Measurements from ENCODE around the gene CCNG2. TPM values are rescaled to one million over a fixed set of nuclear protein-coding genes. Genes with fewer than 3 reads are reported as not detected.

CCNG2 gene
- total RNA-seq, 4 donors from 2014 or later = 31.7 to 75.1 (median 40.0) TPM

DNA sequence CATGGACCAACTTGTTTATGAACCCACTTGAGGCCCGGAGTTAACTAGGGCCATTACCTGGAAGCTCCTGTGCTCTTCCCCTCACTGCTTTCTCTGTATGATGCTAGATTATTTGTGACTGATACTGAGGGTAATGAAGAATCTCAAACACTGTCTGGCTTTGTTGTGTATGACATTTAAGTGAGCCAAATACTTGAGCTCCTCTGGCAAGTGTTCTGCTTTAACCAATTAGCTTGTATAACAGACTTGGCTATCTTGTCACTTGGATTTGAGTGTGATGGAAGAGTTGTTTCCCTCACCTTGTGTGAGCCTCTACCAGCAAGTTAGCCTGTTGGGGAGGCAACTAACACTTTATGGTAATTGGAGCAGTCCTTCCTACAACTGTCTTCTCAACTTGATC, 42.7 kb downstream of the CCNG2 start:
- 78 to 83% methylated on average over 1 of the region's 1 CpG for WGBS, 2 donors
- intact Hi-C loops (cut with DNase I; ENCODE audit: low total_unique reads) = loop anchor here (5.0 to 10.0 kb wide), 2 partner anchors 105 to 687 kb away; no protein-coding TSS in a partner anchor
- TF ChIP-seq POLR2A (IDR thresholded peaks at IDR 0.05) = no peak
- TF ChIP-seq, protein P1, sequence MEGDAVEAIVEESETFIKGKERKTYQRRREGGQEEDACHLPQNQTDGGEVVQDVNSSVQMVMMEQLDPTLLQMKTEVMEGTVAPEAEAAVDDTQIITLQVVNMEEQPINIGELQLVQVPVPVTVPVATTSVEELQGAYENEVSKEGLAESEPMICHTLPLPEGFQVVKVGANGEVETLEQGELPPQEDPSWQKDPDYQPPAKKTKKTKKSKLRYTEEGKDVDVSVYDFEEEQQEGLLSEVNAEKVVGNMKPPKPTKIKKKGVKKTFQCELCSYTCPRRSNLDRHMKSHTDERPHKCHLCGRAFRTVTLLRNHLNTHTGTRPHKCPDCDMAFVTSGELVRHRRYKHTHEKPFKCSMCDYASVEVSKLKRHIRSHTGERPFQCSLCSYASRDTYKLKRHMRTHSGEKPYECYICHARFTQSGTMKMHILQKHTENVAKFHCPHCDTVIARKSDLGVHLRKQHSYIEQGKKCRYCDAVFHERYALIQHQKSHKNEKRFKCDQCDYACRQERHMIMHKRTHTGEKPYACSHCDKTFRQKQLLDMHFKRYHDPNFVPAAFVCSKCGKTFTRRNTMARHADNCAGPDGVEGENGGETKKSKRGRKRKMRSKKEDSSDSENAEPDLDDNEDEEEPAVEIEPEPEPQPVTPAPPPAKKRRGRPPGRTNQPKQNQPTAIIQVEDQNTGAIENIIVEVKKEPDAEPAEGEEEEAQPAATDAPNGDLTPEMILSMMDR (IDR thresholded peaks at IDR 0.05) = no peak
- H3K4me3 ChIP-seq (ENCODE audit: low read depth, poor library complexity, severe bottlenecking) = no peak overlapping the region
- no peak for DNase-seq (ENCODE audit: low spot score in 2 of 2)

DNA sequence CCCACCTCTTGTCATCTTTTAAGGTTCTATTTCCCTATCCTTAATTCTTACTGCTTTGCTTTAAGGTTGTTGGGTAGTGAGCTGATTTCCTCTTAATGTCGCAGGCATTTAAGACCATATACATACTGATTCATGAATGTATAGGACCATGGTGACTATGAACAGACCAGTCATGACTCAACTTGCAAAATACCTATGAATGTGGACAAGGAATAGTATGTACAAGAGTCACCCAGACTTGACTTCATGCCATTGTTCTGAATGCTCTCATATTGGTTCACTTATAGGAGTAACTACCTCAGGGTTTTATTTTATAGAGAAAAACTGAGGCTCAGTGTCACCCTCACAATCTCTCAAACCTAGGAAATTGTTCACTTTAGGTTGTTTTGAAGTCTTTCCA, 44.3 kb downstream of the CCNG2 start:
- intact Hi-C loops (cut with DNase I; ENCODE audit: low total_unique reads) = loop anchor here (5.0 to 10.0 kb wide), 2 partner anchors 107 to 689 kb away; no protein-coding TSS in a partner anchor
- no peak overlapping the region for H3K4me3 ChIP-seq (ENCODE audit: low read depth, poor library complexity, severe bottlenecking)
- WGBS, 2 donors = 85 to 96% methylated on average over 1 of the region's 1 CpG
- DNase-seq (ENCODE audit: low spot score in 2 of 2) = no peak
- no peak for TF ChIP-seq POLR2A (IDR thresholded peaks at IDR 0.05)
- TF ChIP-seq, protein P1 (IDR thresholded peaks at IDR 0.05) = no peak

DNA sequence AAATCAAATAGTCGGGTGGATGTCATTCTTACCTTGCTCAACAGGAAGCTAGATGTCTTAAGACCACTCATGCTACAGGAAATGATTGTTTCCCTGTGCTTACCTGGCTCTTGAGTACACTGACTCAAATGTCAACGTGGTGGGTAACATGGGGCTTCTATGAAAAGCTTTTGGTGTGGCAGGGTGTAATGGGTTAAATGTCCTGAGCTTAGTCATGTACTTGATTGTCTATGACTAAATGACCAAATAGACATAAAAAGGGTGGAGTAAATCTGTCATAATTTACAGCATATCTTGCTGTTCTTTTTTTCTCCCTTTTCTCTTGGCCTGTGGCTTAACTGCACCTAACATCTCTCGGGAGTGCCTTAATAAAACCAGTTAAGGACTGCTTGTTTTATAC, 44.9 kb downstream of the CCNG2 start:
- TF ChIP-seq POLR2A (IDR thresholded peaks at IDR 0.05) = no peak
- TF ChIP-seq, protein P1 (IDR thresholded peaks at IDR 0.05) = no peak
- intact Hi-C loops (cut with DNase I; ENCODE audit: low total_unique reads) = loop anchor here (5.0 to 10.0 kb wide), 2 partner anchors 107 to 690 kb away; no protein-coding TSS in a partner anchor
- WGBS, 2 donors = 72% methylated on average over 3 of the region's 3 CpGs
- H3K4me3 ChIP-seq (ENCODE audit: low read depth, poor library complexity, severe bottlenecking) = no peak overlapping the region
- DNase-seq (ENCODE audit: low spot score in 2 of 2) = no peak

DNA sequence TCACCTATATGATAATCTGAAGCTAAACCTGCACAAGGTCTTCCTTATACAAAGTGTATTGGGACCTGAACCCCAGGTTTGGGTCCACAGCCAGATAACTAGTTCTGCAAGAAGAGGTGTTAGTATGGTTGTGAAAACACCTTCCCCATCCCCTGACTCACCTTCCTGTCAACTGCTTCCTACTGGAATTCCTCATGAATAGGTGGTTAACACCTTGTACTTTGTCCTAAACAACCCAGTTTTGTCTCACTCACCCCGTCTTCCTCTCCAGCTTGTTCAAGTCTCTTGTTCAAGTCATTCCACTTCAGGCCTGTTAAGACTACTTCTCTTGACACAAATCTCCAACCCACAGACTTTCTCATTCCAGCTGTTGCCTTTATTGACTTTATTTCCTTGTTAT, 45.5 kb downstream of the CCNG2 start:
- TF ChIP-seq, protein P1 (IDR thresholded peaks at IDR 0.05) = no peak
- TF ChIP-seq POLR2A (IDR thresholded peaks at IDR 0.05) = no peak
- intact Hi-C loops (cut with DNase I; ENCODE audit: low total_unique reads) = loop anchor here (5.0 to 10.0 kb wide), 2 partner anchors 108 to 690 kb away; no protein-coding TSS in a partner anchor
- 49 to 52% methylated on average over 1 of the region's 1 CpG for WGBS, 2 donors
- no peak overlapping the region for H3K4me3 ChIP-seq (ENCODE audit: low read depth, poor library complexity, severe bottlenecking)
- DNase-seq (ENCODE audit: low spot score in 2 of 2) = no peak

DNA sequence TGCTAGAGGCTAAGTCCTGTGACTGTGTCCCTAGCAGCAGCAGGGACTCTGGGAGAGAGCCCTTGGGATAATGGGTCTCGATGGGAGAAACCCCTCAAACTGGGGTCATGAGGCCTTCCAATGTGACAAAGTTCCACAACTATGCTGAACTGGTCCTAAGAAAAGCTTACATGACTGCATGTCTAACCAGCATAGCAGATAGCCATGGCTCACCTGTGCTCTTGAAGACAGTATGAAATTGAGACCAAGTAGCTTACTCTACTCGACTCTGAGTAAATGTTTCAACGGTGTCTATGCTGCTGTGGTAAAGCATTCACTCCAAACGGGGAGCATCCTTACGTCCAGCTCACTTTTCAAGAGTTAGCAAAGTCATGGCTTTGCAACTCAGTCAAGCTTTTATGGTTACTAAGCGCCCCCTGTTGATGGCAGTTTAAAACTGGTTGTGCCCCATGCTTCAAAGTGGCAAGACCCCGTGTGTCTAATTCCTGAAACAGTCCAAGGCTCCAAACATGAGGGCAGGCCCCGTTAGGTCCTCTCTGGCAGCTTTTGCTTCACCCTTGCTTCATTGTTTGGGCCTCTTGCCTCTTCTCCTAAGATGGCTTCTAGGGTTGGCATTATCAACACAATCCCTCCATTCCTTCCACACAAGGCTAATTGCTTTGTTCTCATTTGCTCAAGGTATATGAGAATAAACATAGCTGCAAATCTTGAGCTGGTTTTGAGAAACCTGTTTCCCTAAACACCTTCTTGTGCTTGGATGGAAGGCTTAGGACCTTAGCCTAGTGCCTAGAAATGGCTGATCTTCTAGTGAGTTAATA, 46.6 kb downstream of the CCNG2 start:
- WGBS, 2 donors = 20 to 21% methylated on average over 8 of the region's 8 CpGs
- intact Hi-C loops (cut with DNase I; ENCODE audit: low total_unique reads) = loop anchor here (5.0 to 10.0 kb wide), 2 partner anchors 109 to 691 kb away; no protein-coding TSS in a partner anchor
- TF ChIP-seq, protein P1 (IDR thresholded peaks at IDR 0.05) = no peak
- no peak for TF ChIP-seq POLR2A (IDR thresholded peaks at IDR 0.05)
- no peak overlapping the region for H3K4me3 ChIP-seq (ENCODE audit: low read depth, poor library complexity, severe bottlenecking)
- peak; percentile 61 to 88 for DNase-seq (ENCODE audit: low spot score in 2 of 2)

All from lower leg skin (tissue), 4 donors.